Gastrocnemius medialis (tissue), 4 donors: Measurements from ENCODE around the gene FOXF2.

Experiments
- POLR2A ChIP-seq, 2 donors: fragments of 450-650 bp; IDR thresholded peaks; one replicate each; pipeline ENCODE4 v1.6.1; 2017; ENCODE audit warnings: antibody characterized with exemption in 2 of 2, mild to moderate bottlenecking in 2 of 2, moderate library complexity in 2 of 2
- TF ChIP-seq, protein P1 (sequence below), 5 experiments: fragments of 450-650 bp in 3 of 5; fragments of 200-600 bp in 2 of 5; sonication (generic) in 2 of 5; IDR thresholded peaks in 4 of 5; conservative IDR thresholded peaks in 1 of 5; 1 replicate in 4 of 5; 2 replicates in 1 of 5; pipeline ENCODE4 v1.5.1; 2016 to 2019; ENCODE audit warnings: antibody characterized with exemption in 5 of 5, mild to moderate bottlenecking in 3 of 5, moderate library complexity in 3 of 5

DNA sequence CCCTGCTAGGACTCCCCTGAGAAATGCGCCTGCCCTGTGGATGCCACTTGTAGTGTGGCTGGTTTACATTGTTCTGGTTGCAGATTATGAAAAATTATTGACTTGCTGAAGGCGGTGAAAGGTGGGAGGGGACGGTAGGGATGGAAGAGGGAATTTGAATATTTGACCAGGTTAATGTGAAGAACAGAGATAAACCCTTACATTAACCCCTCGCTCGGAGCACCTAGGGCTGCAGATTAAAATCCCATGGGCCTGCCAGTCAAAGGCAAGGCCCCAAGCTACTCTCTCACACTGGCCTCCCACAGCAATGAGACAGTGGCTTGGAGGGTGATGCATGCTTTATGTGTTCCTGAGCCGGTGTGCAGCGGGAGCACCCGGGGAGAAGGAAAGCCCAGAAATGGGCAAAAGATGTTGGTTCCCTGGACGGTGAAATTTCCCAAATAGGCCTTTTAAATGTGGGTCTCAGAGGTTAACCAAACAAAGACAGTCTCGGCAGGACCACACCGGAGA, 2.5 kb downstream of the FOXF2 start:
- TF ChIP-seq, protein P1, sequence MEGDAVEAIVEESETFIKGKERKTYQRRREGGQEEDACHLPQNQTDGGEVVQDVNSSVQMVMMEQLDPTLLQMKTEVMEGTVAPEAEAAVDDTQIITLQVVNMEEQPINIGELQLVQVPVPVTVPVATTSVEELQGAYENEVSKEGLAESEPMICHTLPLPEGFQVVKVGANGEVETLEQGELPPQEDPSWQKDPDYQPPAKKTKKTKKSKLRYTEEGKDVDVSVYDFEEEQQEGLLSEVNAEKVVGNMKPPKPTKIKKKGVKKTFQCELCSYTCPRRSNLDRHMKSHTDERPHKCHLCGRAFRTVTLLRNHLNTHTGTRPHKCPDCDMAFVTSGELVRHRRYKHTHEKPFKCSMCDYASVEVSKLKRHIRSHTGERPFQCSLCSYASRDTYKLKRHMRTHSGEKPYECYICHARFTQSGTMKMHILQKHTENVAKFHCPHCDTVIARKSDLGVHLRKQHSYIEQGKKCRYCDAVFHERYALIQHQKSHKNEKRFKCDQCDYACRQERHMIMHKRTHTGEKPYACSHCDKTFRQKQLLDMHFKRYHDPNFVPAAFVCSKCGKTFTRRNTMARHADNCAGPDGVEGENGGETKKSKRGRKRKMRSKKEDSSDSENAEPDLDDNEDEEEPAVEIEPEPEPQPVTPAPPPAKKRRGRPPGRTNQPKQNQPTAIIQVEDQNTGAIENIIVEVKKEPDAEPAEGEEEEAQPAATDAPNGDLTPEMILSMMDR (IDR thresholded peaks at IDR 0.05 in 4 of 5, conservative IDR thresholded peaks at IDR 0.05 in 1 of 5), result no peak
- TF ChIP-seq POLR2A (IDR thresholded peaks at IDR 0.05), result no peak
